Loucy (cell line): ENCODE results near the gene USP19.
A peak's percentile ranks its signal among the peaks of the same experiment; 100 is the strongest.

Experiments used
- CTCF ChIP-seq: fragments of 200-600 bp; sonication (generic); conservative IDR thresholded peaks from 2 replicates; pipeline ENCODE4 v1.5.1; 2014; ENCODE audit warnings: mild to moderate bottlenecking, antibody characterized with exemption, low read length
- EZH2phosphoT487 ChIP-seq: fragments of 200-600 bp; IDR thresholded peaks from 2 replicates; pipeline ENCODE4 v1.6.1; 2018; ENCODE audit warnings: antibody characterized with exemption, mild to moderate bottlenecking, moderate library complexity, borderline replicate concordance

GRCh38 chr3:49158103-49158709, 37.6 kb upstream of the USP19 start:
- peak; percentile 76 for TF ChIP-seq CTCF
- no peak for TF ChIP-seq EZH2phosphoT487
